Measurements from ENCODE around the gene EXOC3.
A peak's percentile ranks its signal among the peaks of the same experiment; 100 is the strongest.

- TF ChIP-seq CTCF (conservative IDR thresholded peaks at IDR 0.05; ENCODE audit: low read depth, low read length): peak; percentile 72
- no peak for TF ChIP-seq EZH2phosphoT487 (IDR thresholded peaks at IDR 0.05; ENCODE audit: borderline replicate concordance, low read length)
- no peak for TF ChIP-seq EZH2 (IDR thresholded peaks at IDR 0.05; ENCODE audit: low read length, unreplicated experiment)
Observed at GRCh38 chr5:446883-447263, 3.9 kb downstream of the EXOC3 start.
